AG09319 (cell line): Measurements from ENCODE around the gene FREM2.

Experiments
- DNase-seq: peaks from one replicate; pipeline ENCODE4 v3.0.0-alpha.2; 2010; ENCODE audit warnings: low read depth; ENCODE audit errors: extremely low read depth
- TF ChIP-seq, protein P1 (sequence below): IDR thresholded peaks from 2 replicates; pipeline ENCODE4 v1.5.1; 2011; ENCODE audit warnings: low read depth, mild to moderate bottlenecking, inconsistent platforms, low read length, moderate library complexity

Gene FREM2

GRCh38 chr13:38686577-38687245 is at the start of gene FREM2:
FREM2 (plus strand) TSS chr13:38687077; CDS start chr13:38687345, 268 bp downstream.
- DNase-seq, result no peak
- TF ChIP-seq, protein P1, sequence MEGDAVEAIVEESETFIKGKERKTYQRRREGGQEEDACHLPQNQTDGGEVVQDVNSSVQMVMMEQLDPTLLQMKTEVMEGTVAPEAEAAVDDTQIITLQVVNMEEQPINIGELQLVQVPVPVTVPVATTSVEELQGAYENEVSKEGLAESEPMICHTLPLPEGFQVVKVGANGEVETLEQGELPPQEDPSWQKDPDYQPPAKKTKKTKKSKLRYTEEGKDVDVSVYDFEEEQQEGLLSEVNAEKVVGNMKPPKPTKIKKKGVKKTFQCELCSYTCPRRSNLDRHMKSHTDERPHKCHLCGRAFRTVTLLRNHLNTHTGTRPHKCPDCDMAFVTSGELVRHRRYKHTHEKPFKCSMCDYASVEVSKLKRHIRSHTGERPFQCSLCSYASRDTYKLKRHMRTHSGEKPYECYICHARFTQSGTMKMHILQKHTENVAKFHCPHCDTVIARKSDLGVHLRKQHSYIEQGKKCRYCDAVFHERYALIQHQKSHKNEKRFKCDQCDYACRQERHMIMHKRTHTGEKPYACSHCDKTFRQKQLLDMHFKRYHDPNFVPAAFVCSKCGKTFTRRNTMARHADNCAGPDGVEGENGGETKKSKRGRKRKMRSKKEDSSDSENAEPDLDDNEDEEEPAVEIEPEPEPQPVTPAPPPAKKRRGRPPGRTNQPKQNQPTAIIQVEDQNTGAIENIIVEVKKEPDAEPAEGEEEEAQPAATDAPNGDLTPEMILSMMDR, result no peak

- TF ChIP-seq, protein P1, result no peak
- DNase-seq, result no peak
These were observed 49.3 kb upstream of the FREM2 start for GRCh38 chr13:38637576-38637975.

GRCh38 chr13:38641164-38641948 is 45.5 kb upstream of the FREM2 start:
- TF ChIP-seq, protein P1, result peak; percentile 22
- DNase-seq, result no peak

DNA sequence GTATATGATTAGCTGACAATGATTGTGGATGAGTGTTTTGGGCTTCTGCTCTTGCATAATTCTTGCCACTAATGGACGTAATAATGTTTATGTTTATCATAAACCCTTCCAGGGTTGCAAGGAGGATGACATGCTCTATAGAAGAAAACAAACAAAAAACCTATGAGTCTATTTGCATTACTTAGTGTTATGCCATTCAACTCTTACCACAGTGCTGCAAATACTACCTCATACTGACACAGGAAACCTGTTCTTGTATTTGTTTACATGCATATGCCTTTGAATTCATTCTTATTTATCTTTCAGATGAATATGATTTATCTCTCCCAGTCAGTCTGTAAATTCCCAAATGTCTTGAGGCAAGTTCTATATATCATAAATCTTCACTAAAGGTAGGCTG is 39.6 kb upstream of the FREM2 start:
- DNase-seq, result no peak
- TF ChIP-seq, protein P1, result no peak

- DNase-seq, result no peak
- TF ChIP-seq, protein P1, result no peak
These were observed 38.0 kb upstream of the FREM2 start for GRCh38 chr13:38648912-38649311.

GRCh38 chr13:38656699-38657098 is 30.2 kb upstream of the FREM2 start:
- TF ChIP-seq, protein P1, result no peak
- no peak for DNase-seq

GRCh38 chr13:38657191-38657590 is 29.7 kb upstream of the FREM2 start:
- TF ChIP-seq, protein P1, result no peak
- no peak for DNase-seq
